HCEC 1CT (cell line): ENCODE data around the gene RPL7L1.

Source experiments
- DNase-seq: peaks from one replicate; pipeline ENCODE4 v3.0.0-alpha.2; 2017

The RPL7L1 gene

DNA sequence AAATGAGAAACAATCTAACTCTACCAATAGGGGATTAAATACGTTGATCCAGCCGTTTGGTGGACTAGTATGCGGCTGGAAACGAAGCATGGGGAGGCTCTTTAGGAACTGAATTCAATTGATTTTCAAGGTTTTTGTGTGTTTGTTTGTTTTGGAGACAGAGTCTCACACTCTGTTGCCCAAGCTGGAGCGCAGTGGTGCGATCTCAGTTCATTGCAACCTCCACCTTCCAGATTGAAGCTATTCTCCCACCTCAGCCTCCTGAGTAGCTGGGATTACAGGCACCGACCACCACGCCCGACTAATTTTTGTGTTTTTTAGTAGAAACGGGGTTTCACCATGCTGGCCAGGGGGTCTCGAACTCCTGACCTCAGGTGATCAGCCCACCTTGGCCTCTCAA lies 57.0 kb downstream of the RPL7L1 start:
- no peak for DNase-seq

GRCh38 chr6:42937548-42938427 lies 58.4 kb downstream of the RPL7L1 start:
- DNase-seq: no peak

DNA sequence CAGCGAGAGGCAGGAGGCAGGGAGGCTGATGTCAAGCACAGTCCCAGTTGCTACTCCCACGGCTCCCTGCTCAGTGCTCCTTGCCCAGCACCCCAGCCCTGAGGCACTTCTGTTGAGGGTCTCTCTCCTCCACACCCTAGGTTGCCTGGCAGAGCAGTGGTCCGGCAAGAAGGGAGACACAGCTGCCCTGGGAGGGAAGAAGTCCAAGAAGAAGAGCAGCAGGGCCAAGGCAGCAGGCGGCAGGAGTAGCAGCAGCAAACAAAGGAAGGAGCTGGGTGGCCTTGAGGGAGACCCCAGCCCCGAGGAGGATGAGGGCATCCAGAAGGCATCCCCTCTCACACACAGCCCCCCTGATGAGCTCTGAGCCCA lies 59.0 kb downstream of the RPL7L1 start:
- DNase-seq: no peak

- DNase-seq: no peak
Measured at GRCh38 chr6:42938987-42939809, 59.8 kb downstream of the RPL7L1 start.
